Sigmoid colon (tissue), 4 donors: Measurements from ENCODE around the gene OPCML.

Experiments
- CTCF ChIP-seq, 4 experiments: fragments of 450-650 bp in 3 of 4; fragments of 200-600 bp in 1 of 4; IDR thresholded peaks; one replicate each; pipeline ENCODE4 v1.5.1; 2016 to 2019; ENCODE audit warnings: antibody characterized with exemption in 4 of 4, mild to moderate bottlenecking in 3 of 4, moderate library complexity in 2 of 4
- EP300 ChIP-seq, 4 donors: sonication (generic); formaldehyde crosslinking; IDR thresholded peaks; one replicate each; pipeline ENCODE4 v1.6.1; 2017; ENCODE audit warnings: antibody characterized with exemption in 4 of 4
- POLR2A ChIP-seq, 2 donors: fragments of 450-650 bp; IDR thresholded peaks; one replicate each; pipeline ENCODE4 v1.6.1; 2016; ENCODE audit warnings: antibody characterized with exemption in 2 of 2, mild to moderate bottlenecking in 2 of 2, moderate library complexity in 2 of 2
- POLR2AphosphoS5 ChIP-seq, 4 donors: sonication (generic); formaldehyde crosslinking; IDR thresholded peaks; one replicate each; pipeline ENCODE4 v1.6.1; 2017; ENCODE audit warnings: antibody characterized with exemption in 4 of 4

DNA sequence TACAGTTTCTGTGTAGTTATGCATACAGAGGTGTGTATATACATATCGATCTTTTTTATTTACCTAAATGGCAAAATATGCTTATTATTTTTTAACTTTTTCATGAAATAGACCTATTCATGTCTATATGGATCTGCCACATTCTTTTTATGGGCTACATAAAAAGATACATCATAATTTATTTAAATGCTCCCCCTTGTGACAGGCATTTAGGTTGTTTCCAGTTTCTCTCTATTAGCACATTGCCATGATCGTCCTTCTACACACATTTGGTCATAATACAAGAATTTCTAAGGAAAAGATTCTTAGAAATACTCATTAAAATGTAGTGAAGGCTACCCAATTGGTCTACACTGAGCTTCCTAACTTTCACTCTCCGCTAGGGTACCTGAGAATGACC, 1067.4 kb downstream of the OPCML start:
- no peak for TF ChIP-seq CTCF (IDR thresholded peaks at IDR 0.05)
- TF ChIP-seq POLR2AphosphoS5 (IDR thresholded peaks at IDR 0.05), result no peak
- TF ChIP-seq EP300 (IDR thresholded peaks at IDR 0.05), result no peak
- TF ChIP-seq POLR2A (IDR thresholded peaks at IDR 0.05), result no peak
